ENCODE results near the gene NPC1.

The NPC1 gene

GRCh38 chr18:23528580-23529472 is 57.5 kb downstream of the NPC1 start:
- peak; percentile 37 for DNase-seq (ENCODE audit: low read depth)
- TF ChIP-seq CTCF (IDR thresholded peaks at IDR 0.05; ENCODE audit: low read length, missing control alignments) = no peak
- no peak overlapping the region for H3K4me3 ChIP-seq (replicated peaks; ENCODE audit: low read depth, low read length)

GRCh38 chr18:23526501-23527063 is 59.7 kb downstream of the NPC1 start:
- no peak overlapping the region for H3K4me3 ChIP-seq (replicated peaks; ENCODE audit: low read depth, low read length)
- DNase-seq (ENCODE audit: low read depth) = no peak
- no peak for TF ChIP-seq CTCF (IDR thresholded peaks at IDR 0.05; ENCODE audit: low read length, missing control alignments)

GRCh38 chr18:23524213-23524707 is 62.0 kb downstream of the NPC1 start:
- H3K4me3 ChIP-seq (replicated peaks; ENCODE audit: low read depth, low read length) = no peak overlapping the region
- no peak for TF ChIP-seq CTCF (IDR thresholded peaks at IDR 0.05; ENCODE audit: low read length, missing control alignments)
- DNase-seq (ENCODE audit: low read depth) = no peak

GRCh38 chr18:23523429-23524212 is 62.7 kb downstream of the NPC1 start:
- DNase-seq (ENCODE audit: low read depth) = no peak
- no peak for TF ChIP-seq CTCF (IDR thresholded peaks at IDR 0.05; ENCODE audit: low read length, missing control alignments)
- H3K4me3 ChIP-seq (replicated peaks; ENCODE audit: low read depth, low read length) = no peak overlapping the region

GRCh38 chr18:23521907-23522306 is 64.4 kb downstream of the NPC1 start:
- DNase-seq (ENCODE audit: low read depth) = no peak
- H3K4me3 ChIP-seq (replicated peaks; ENCODE audit: low read depth, low read length) = no peak overlapping the region
- no peak for TF ChIP-seq CTCF (IDR thresholded peaks at IDR 0.05; ENCODE audit: low read length, missing control alignments)

GRCh38 chr18:23521271-23521670 is 65.0 kb downstream of the NPC1 start:
- no peak overlapping the region for H3K4me3 ChIP-seq (replicated peaks; ENCODE audit: low read depth, low read length)
- TF ChIP-seq CTCF (IDR thresholded peaks at IDR 0.05; ENCODE audit: low read length, missing control alignments) = no peak
- DNase-seq (ENCODE audit: low read depth) = no peak
